ENCODE data around the gene YAE1. TPM values are rescaled to one million over a fixed set of nuclear protein-coding genes. Genes with fewer than 3 reads are reported as not detected.

The YAE1 gene
- total and polyA plus RNA-seq, 2 of the 8 experiments (the other 6 are each of a cell fraction or from before 2014, with no cell fraction given) = 24.1 to 38.0 TPM

DNA sequence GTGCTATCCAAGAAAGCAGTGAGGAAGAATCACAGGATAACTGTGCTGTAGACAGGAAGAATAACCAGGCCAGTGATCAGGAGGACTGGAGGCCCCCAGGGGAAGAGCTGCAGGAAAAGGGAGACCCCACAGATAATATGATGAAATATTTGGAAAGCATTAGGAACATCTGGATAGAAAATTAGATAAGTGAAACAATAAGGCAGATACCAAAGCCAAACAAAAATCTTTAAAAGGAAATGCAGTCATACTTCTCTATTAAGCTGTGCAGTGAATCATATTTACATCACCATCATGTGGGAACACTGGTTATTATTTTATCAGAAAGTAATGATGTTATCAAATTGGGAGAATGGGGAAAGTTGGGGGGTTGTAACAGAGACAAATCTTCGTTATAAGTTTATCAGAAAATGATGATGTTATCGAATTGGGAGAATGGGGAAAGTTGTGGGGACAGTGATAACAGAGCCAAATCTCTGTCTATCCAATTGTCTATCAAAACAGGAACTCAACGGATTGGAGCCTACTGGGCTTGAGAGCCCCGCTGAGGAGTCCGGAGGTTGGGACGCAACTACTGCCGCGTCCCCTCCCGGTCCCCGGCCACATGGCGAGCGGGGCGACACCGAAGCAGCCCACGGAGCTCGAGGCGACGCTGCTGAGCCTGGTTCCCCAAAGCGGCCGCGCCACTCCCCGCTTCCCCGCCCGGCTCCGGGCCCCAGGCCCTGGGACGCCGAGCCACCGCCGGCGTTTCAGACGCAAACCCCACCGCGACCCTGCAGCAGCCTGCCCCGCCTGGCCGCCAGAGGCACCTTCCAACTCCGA is 43.1 kb downstream of the YAE1 start:
- Histone ChIP-seq H2AFZ (ENCODE audit: low read length) (peak overlapping the region; percentile 96; the same call in 1 of the 2 replicates), H3K4me1 (replicated peaks in 1 of 4; ENCODE audit: control insufficient read depth in 3 of 4, insufficient read depth in 4 of 4, low read length in 3 of 4) (peaks cover 0 to 4% (median 2%) of the 10 kb centered on the region in 4 experiments; a peak in 4 of 7 replicates), H3K27ac (ENCODE audit: low read depth, low read length) (no peak overlapping the region), H2BK120ac (replicated peaks; ENCODE audit: low read depth, low read length) (no peak overlapping the region), H3K4ac (replicated peaks; ENCODE audit: insufficient read length, low read depth, low read length) (no peak overlapping the region), H3K4me2 (ENCODE audit: insufficient read depth in 1 of 2, low read depth in 2 of 2, low read length in 2 of 2) (peak overlapping the region; percentile 57 to 62), H3K79me1 (ENCODE audit: low read depth, low read length) (no peaks in the 10 kb centered on the region), H3K9me3 (ENCODE audit: insufficient read depth in 2 of 2, low read depth in 1 of 2, low read length in 1 of 2) (no peaks in the 10 kb centered on the region), H3K23ac (ENCODE audit: insufficient read length) (no peak overlapping the region), H3K56ac (replicated peaks; ENCODE audit: insufficient read length, low read depth, low read length) (no peak overlapping the region), H4K20me1 (replicated peaks in 1 of 2; ENCODE audit: control insufficient read depth in 1 of 2, insufficient read depth in 2 of 2, low read length in 2 of 2) (no peaks in the 10 kb centered on the region), H3K18ac (ENCODE audit: extremely low read depth, low read length) (peak overlapping the region; percentile 20; the same call in 1 of the 2 replicates), H3K23me2 (ENCODE audit: low read depth, low read length) (no peaks in the 10 kb centered on the region), H2AK5ac (ENCODE audit: low read depth, low read length) (no peak overlapping the region), H2BK5ac (ENCODE audit: low read depth, low read length) (no peak overlapping the region), H4K8ac (ENCODE audit: extremely low read depth, insufficient read depth, low read length) (peak overlapping the region; percentile 88), H3K79me2 (ENCODE audit: control insufficient read depth in 1 of 2, insufficient read depth in 2 of 2, low read length in 2 of 2) (no peaks in the 10 kb centered on the region), H3K9ac (replicated peaks in 1 of 4; ENCODE audit: extremely low read depth in 1 of 4, low read depth in 3 of 4, low read length in 3 of 4) (peak overlapping the region in 2 of 4 experiments; percentile 32 to 35; a peak in 2 of 7 replicates), H2BK15ac (ENCODE audit: low read length) (no peak overlapping the region), H3K27me3 (replicated peaks in 1 of 4; ENCODE audit: control insufficient read depth in 3 of 4, extremely low read depth in 1 of 4, insufficient read depth in 3 of 4, low read length in 3 of 4) (peaks cover 0 to 10% (median 6%) of the 10 kb centered on the region in 4 experiments; a peak in 4 of 7 replicates), H2BK12ac (ENCODE audit: low read depth, low read length) (no peak overlapping the region), H3K4me3 (ENCODE audit: extremely low read depth in 1 of 4, insufficient read depth in 2 of 4, low read depth in 3 of 4, low read length in 4 of 4) (peak overlapping the region; percentile 34 to 57 (median 47); a peak in 6 of 8 replicates), H2BK20ac (ENCODE audit: low read length) (no peak overlapping the region), H3K36me3 (ENCODE audit: control insufficient read depth in 2 of 4, insufficient read depth in 4 of 4, low read length in 3 of 4) (no peaks in the 10 kb centered on the region), H4K91ac (replicated peaks; ENCODE audit: insufficient read length, low read length) (peak overlapping the region; percentile 70), H3K14ac (ENCODE audit: insufficient read length) (no peak overlapping the region), H4K5ac (ENCODE audit: insufficient read length, low read depth, low read length) (no peak overlapping the region)
- no peak for FAIRE-seq
- peak in 1 of 2 experiments; percentile 76 for DNase-seq (ENCODE audit: low read depth in 1 of 2, low spot score in 2 of 2)
- WGBS, 2 experiments (ENCODE audit: extremely low coverage in 1 of 2, insufficient coverage in 1 of 2, insufficient read length in 1 of 2, insufficient replicate concordance in 2 of 2, low coverage in 1 of 2, low lambda C conversion rate in 2 of 2, missing lambda C conversion rate in 1 of 2) = 13 to 100% methylated on average over 2 to 36 of the region's 36 CpGs
- CTCF ChIA-PET (ENCODE audit: partially characterized antibody) = interaction anchor here (0.8 to 2.2 kb wide), 9 partner anchors 11 to 217 kb away, joined by 3 to 11 read pairs (median 4); no protein-coding TSS in a partner anchor
- POLR2A ChIA-PET (ENCODE audit: partially characterized antibody) = interaction anchor here (1.2 to 6.6 kb wide), 2 partner anchors 14 to 16 kb away, joined by 3 to 47 read pairs; partner anchors contain the start of gene RALA
- TF ChIP-seq TEAD4 (IDR thresholded peaks at IDR 0.05; ENCODE audit: low read depth, low read length) = no peak
- TF ChIP-seq EP300 (IDR thresholded peaks at IDR 0.05; ENCODE audit: borderline replicate concordance in 1 of 2, low read depth in 2 of 2, low read length in 2 of 2) = no peak
- TF ChIP-seq ZNF274 (IDR thresholded peaks at IDR 0.05; ENCODE audit: borderline replicate concordance, extremely low read depth, low read length) = no peak
- no peak for TF ChIP-seq SIX5 (IDR thresholded peaks at IDR 0.05; ENCODE audit: low read depth, low read length)
- no peak for TF ChIP-seq SP2 (IDR thresholded peaks at IDR 0.05; ENCODE audit: low read length)
- TF ChIP-seq RXRA (IDR thresholded peaks at IDR 0.05; ENCODE audit: insufficient read depth, low read depth, low read length) = no peak
- TF ChIP-seq JUND (IDR thresholded peaks at IDR 0.05; ENCODE audit: low read length) = no peak
- TF ChIP-seq CHD2 (IDR thresholded peaks at IDR 0.05; ENCODE audit: low read length) = no peak
- no peak for TF ChIP-seq CREB1 (IDR thresholded peaks at IDR 0.05)
- TF ChIP-seq RAD21 (IDR thresholded peaks at IDR 0.05 in 1 of 2, conservative IDR thresholded peaks at IDR 0.05 in 1 of 2; ENCODE audit: low read depth in 2 of 2, low read length in 2 of 2) = peak; percentile 6 to 39; a peak in 2 of 4 replicates
- no peak for TF ChIP-seq CHD1 (IDR thresholded peaks at IDR 0.05; ENCODE audit: low read depth, low read length)
- no peak for TF ChIP-seq NRF1 (IDR thresholded peaks at IDR 0.05; ENCODE audit: low read depth, low read length)
